GOT3 (cell line): ENCODE results near the gene HPCAL1.

Experiments used
- DNase-seq: peaks from one replicate; lab custom pipeline; 2025; ENCODE audit warnings: mixed read lengths; lab: John Stamatoyannopoulos, UW

HPCAL1 gene

GRCh38 chr2:10425699-10426098 lies 123.0 kb downstream of the HPCAL1 start:
- no peak for DNase-seq

GRCh38 chr2:10426726-10427617 lies 124.3 kb downstream of the HPCAL1 start:
- no peak for DNase-seq

- DNase-seq, result no peak
These were observed 124.9 kb downstream of the HPCAL1 start for GRCh38 chr2:10427618-10427949.

- no peak for DNase-seq
These were observed 125.7 kb downstream of the HPCAL1 start for GRCh38 chr2:10428355-10428754.

GRCh38 chr2:10428924-10429323 lies 126.2 kb downstream of the HPCAL1 start:
- DNase-seq, result no peak

GRCh38 chr2:10430886-10431622 lies 128.3 kb downstream of the HPCAL1 start:
- no peak for DNase-seq

- DNase-seq, result no peak
These were observed 129.1 kb downstream of the HPCAL1 start for GRCh38 chr2:10431797-10432196.

- no peak for DNase-seq
These were observed 129.8 kb downstream of the HPCAL1 start for GRCh38 chr2:10432311-10433181.

GRCh38 chr2:10433264-10433946 lies 130.7 kb downstream of the HPCAL1 start:
- DNase-seq, result no peak

GRCh38 chr2:10433947-10434885 lies 131.5 kb downstream of the HPCAL1 start:
- DNase-seq, result no peak

GRCh38 chr2:10434886-10435819 lies 132.4 kb downstream of the HPCAL1 start:
- peak; percentile 15 for DNase-seq

GRCh38 chr2:10435820-10436204 lies 133.1 kb downstream of the HPCAL1 start:
- DNase-seq, result no peak

- no peak for DNase-seq
These were observed 133.9 kb downstream of the HPCAL1 start for GRCh38 chr2:10436583-10437110.

GRCh38 chr2:10437806-10438205 lies 135.1 kb downstream of the HPCAL1 start:
- DNase-seq, result no peak

- DNase-seq, result no peak
These were observed 136.0 kb downstream of the HPCAL1 start for GRCh38 chr2:10438688-10439087.

- DNase-seq, result no peak
These were observed 136.6 kb downstream of the HPCAL1 start for GRCh38 chr2:10439185-10439879.

GRCh38 chr2:10439971-10440370 lies 137.3 kb downstream of the HPCAL1 start:
- no peak for DNase-seq

GRCh38 chr2:10440736-10441135 lies 138.0 kb downstream of the HPCAL1 start:
- no peak for DNase-seq

GRCh38 chr2:10441948-10442347 lies 139.2 kb downstream of the HPCAL1 start:
- no peak for DNase-seq
